ENCODE measurements around the gene WWP2.

Gene WWP2

GRCh38 chr16:69744363-69745231 is 17.5 kb upstream of the WWP2 start:
- TF ChIP-seq, protein P1, sequence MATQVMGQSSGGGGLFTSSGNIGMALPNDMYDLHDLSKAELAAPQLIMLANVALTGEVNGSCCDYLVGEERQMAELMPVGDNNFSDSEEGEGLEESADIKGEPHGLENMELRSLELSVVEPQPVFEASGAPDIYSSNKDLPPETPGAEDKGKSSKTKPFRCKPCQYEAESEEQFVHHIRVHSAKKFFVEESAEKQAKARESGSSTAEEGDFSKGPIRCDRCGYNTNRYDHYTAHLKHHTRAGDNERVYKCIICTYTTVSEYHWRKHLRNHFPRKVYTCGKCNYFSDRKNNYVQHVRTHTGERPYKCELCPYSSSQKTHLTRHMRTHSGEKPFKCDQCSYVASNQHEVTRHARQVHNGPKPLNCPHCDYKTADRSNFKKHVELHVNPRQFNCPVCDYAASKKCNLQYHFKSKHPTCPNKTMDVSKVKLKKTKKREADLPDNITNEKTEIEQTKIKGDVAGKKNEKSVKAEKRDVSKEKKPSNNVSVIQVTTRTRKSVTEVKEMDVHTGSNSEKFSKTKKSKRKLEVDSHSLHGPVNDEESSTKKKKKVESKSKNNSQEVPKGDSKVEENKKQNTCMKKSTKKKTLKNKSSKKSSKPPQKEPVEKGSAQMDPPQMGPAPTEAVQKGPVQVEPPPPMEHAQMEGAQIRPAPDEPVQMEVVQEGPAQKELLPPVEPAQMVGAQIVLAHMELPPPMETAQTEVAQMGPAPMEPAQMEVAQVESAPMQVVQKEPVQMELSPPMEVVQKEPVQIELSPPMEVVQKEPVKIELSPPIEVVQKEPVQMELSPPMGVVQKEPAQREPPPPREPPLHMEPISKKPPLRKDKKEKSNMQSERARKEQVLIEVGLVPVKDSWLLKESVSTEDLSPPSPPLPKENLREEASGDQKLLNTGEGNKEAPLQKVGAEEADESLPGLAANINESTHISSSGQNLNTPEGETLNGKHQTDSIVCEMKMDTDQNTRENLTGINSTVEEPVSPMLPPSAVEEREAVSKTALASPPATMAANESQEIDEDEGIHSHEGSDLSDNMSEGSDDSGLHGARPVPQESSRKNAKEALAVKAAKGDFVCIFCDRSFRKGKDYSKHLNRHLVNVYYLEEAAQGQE (IDR thresholded peaks at IDR 0.05; ENCODE audit: low read depth), result no peak
- TF ChIP-seq TAF1 (IDR thresholded peaks at IDR 0.05; ENCODE audit: low read depth) (no peak), NFIC (IDR thresholded peaks at IDR 0.05) (no peak), ZBTB7A (IDR thresholded peaks at IDR 0.05; ENCODE audit: low read depth) (no peak)
- TF ChIP-seq, protein P2, sequence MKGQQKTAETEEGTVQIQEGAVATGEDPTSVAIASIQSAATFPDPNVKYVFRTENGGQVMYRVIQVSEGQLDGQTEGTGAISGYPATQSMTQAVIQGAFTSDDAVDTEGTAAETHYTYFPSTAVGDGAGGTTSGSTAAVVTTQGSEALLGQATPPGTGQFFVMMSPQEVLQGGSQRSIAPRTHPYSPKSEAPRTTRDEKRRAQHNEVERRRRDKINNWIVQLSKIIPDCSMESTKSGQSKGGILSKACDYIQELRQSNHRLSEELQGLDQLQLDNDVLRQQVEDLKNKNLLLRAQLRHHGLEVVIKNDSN (IDR thresholded peaks at IDR 0.05), result no peak

GRCh38 chr16:69745232-69745612 is 16.9 kb upstream of the WWP2 start:
- TF ChIP-seq, protein P1 (IDR thresholded peaks at IDR 0.05; ENCODE audit: low read depth), result no peak
- no peak for TF ChIP-seq RAD21 (IDR thresholded peaks at IDR 0.05; ENCODE audit: low read depth)
- TF ChIP-seq NFIC (IDR thresholded peaks at IDR 0.05), result no peak
- TF ChIP-seq EP300 (IDR thresholded peaks at IDR 0.05; ENCODE audit: borderline replicate concordance), result no peak
- TF ChIP-seq MAX (IDR thresholded peaks at IDR 0.05), result no peak
- TF ChIP-seq TAF1 (IDR thresholded peaks at IDR 0.05; ENCODE audit: low read depth), result no peak
- no peak for TF ChIP-seq FOXM1 (IDR thresholded peaks at IDR 0.05; ENCODE audit: borderline replicate concordance, low read depth)
- TF ChIP-seq, protein P2 (IDR thresholded peaks at IDR 0.05), result no peak
- no peak for TF ChIP-seq CREB1 (IDR thresholded peaks at IDR 0.05; ENCODE audit: low read depth)
- no peak for TF ChIP-seq EGR1 (IDR thresholded peaks at IDR 0.05)
- TF ChIP-seq YY1 (IDR thresholded peaks at IDR 0.05; ENCODE audit: low read depth), result no peak
- no peak for TF ChIP-seq TCF12 (IDR thresholded peaks at IDR 0.05; ENCODE audit: low read depth)
- no peak for TF ChIP-seq TEAD4 (IDR thresholded peaks at IDR 0.05)
- TF ChIP-seq CEBPB (IDR thresholded peaks at IDR 0.05), result no peak

- TF ChIP-seq TCF12 (IDR thresholded peaks at IDR 0.05; ENCODE audit: low read depth) (no peak), CEBPB (IDR thresholded peaks at IDR 0.05) (no peak), TAF1 (IDR thresholded peaks at IDR 0.05; ENCODE audit: low read depth) (no peak), CREB1 (IDR thresholded peaks at IDR 0.05; ENCODE audit: low read depth) (no peak), TEAD4 (IDR thresholded peaks at IDR 0.05) (no peak)
- TF ChIP-seq, protein P2 (IDR thresholded peaks at IDR 0.05), result no peak
Observed at GRCh38 chr16:69745959-69746358, 16.2 kb upstream of the WWP2 start.

DNA sequence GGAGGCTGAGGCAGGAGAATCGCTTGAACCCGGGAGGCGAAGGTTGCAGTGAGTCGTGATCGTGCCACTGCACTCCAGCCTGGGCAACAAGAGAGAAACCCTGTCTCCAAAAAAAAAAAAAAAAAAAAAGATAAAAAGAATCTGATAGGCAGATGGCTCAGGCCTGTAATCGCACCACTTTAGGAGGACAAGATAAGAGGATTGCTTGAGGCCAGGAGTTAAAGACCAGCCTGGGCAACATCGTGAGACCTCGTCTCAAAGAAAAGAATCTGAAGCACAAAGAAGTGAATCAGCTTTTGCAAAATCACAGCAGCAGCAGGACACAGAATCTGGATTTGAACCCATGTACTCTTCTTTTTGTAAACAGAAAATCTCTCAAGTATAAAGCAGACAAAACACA is 15.0 kb upstream of the WWP2 start:
- no peak for TF ChIP-seq EGR1 (IDR thresholded peaks at IDR 0.05)
- TF ChIP-seq FOXM1 (IDR thresholded peaks at IDR 0.05; ENCODE audit: borderline replicate concordance, low read depth), result no peak
- no peak for TF ChIP-seq TAF1 (IDR thresholded peaks at IDR 0.05; ENCODE audit: low read depth)
- TF ChIP-seq YY1 (IDR thresholded peaks at IDR 0.05; ENCODE audit: low read depth), result no peak
- no peak for TF ChIP-seq TCF12 (IDR thresholded peaks at IDR 0.05; ENCODE audit: low read depth)
- TF ChIP-seq TEAD4 (IDR thresholded peaks at IDR 0.05), result no peak
- TF ChIP-seq RAD21 (IDR thresholded peaks at IDR 0.05; ENCODE audit: low read depth), result no peak
- no peak for TF ChIP-seq CREB1 (IDR thresholded peaks at IDR 0.05; ENCODE audit: low read depth)
- no peak for TF ChIP-seq NFIC (IDR thresholded peaks at IDR 0.05)
- TF ChIP-seq, protein P2 (IDR thresholded peaks at IDR 0.05), result no peak
- no peak for TF ChIP-seq ZBTB7A (IDR thresholded peaks at IDR 0.05; ENCODE audit: low read depth)
- TF ChIP-seq CEBPB (IDR thresholded peaks at IDR 0.05), result no peak
- TF ChIP-seq MAX (IDR thresholded peaks at IDR 0.05), result no peak
- TF ChIP-seq EP300 (IDR thresholded peaks at IDR 0.05; ENCODE audit: borderline replicate concordance), result no peak
- TF ChIP-seq, protein P1 (IDR thresholded peaks at IDR 0.05; ENCODE audit: low read depth), result no peak
